Measurements from ENCODE around the gene FBXL17.

The FBXL17 gene

DNA sequence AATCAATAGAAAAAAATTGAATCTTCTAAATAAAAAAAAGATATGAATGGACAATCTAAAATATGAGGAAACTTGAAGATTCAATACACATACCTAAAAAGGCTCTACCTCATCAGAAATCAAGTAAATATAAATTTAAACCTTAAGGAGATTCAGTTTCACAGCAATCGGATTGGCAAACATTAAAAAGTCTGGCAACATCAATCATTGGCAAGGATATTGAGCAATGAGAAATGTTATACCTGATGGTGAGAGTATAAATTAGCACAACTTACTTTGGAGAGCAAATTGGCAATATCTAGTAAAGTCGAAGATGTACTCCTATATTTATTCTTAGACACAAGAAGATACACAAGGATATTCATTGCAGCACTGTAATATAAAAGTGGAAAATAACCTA is 436.8 kb downstream of the FBXL17 start:
- DNase-seq = no peak

DNA sequence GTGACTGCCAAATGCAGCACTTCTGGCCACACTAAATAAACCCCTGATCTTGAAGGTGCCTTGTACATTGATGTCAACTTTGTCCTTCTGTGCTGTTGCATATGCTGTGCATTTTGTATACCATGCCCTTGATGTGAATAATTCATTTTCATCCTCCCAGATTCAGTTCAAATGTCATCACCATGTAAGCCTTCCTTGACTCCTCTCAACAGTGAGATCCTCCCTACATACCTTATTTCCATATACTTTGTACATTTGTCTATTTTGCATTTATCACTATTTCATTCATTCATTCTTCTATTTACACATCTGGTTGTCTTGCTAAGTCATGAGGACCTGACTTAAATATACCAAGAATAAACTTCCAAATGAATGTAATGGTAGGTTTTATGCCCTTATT is 438.0 kb downstream of the FBXL17 start:
- DNase-seq = no peak

GRCh38 chr5:107941036-107941435 is 440.9 kb downstream of the FBXL17 start:
- DNase-seq = no peak

- DNase-seq = no peak
Observed at GRCh38 chr5:107937651-107938355, 444.1 kb downstream of the FBXL17 start.

- DNase-seq = no peak
Observed at GRCh38 chr5:107937204-107937603, 444.7 kb downstream of the FBXL17 start.

DNA sequence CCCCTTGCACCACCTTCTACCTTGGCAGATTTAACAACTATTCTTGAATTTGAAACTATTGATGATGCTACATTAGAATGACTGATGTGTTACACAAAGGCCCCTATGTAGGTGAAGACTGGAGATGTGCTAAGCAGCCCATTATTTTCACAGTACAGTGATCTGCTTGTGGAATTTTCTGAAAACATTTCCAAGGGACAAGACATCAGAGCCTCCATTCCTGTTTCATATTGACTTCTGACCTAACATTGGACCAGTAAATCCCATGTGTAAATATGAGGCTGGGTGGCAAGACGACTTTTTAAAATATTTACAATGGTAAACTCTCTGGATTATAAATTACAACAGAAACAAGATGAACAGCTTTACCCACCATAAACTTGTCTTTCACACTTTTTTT is 445.4 kb downstream of the FBXL17 start:
- DNase-seq = no peak

DNA sequence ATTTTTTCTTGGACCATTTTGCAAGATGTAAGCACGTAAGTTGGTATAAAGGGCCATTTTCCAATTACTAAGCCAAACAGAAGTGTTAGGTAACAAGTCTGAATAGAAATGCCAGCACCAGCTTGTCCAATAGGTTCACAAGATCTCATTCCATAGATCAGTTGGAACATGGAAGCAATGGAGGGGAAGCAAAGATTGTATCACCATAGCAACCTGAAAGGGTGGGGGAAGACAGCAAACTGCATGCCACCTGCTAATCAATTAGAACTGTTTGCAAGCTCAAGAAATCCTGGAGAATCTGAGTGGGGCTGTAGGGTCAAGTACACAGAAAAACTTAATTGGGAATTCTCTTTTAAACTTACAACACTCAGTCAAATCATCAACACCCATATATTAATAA is 446.3 kb downstream of the FBXL17 start:
- DNase-seq = no peak

DNA sequence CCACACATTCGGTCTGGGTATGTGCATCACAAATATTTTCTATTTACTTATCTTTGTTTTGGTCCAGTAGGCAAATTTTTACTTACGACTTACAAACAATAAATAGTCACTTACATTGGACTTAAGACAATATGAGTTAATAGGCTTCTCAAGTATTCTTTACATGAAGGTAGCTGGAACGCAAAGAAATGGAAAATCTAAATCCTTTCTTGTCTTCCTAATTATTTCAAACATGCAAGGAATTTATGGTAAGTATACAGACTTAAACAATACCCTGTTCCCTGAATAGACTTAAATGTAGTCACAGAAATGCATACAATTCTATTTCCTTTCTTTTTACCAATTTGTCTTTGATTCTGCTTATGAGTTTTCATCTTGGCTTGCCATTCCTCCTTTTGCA is 448.6 kb downstream of the FBXL17 start:
- no peak for DNase-seq

DNA sequence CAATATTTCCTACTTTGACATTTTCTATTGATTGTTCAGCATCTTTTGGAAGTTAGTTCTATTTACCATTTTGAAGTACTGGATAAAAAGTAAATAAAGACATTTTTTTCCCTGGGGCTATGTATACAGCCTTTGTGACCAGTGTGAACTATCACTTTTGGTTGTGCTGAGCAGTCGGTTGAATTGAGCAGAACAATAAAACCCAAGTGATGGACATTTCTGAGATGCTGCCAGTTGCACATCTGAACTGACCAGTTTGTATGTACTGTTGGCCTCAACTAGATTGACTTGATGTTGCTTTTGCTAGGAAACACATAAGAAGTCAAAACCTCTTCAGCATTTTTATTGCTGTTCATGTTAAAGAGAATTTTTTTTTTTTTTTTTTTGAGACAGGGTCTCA is 451.0 kb downstream of the FBXL17 start:
- DNase-seq = no peak

GRCh38 chr5:107930092-107930491 is 451.8 kb downstream of the FBXL17 start:
- DNase-seq = no peak

GRCh38 chr5:107929080-107929479 is 452.8 kb downstream of the FBXL17 start:
- no peak for DNase-seq

GRCh38 chr5:107926121-107926520 is 455.8 kb downstream of the FBXL17 start:
- no peak for DNase-seq

DNA sequence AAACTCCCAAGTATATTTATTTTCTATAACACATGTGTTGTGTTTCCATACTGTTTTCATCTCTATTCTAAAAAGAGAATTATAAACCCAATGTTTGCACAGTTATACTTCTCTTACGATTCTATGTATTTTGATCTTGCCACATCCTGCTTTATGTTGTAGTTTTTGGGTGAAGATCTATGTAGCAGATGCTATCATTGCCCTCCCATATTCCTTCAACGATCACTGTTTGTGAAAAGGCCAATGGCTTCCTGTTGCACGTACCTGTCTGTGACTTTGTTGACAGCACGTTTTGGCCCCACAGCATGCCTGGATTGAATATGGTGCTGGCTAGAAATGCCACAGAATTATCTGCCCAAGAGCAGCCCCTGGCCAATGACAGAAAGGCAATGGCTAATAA is 456.7 kb downstream of the FBXL17 start:
- DNase-seq = no peak

DNA sequence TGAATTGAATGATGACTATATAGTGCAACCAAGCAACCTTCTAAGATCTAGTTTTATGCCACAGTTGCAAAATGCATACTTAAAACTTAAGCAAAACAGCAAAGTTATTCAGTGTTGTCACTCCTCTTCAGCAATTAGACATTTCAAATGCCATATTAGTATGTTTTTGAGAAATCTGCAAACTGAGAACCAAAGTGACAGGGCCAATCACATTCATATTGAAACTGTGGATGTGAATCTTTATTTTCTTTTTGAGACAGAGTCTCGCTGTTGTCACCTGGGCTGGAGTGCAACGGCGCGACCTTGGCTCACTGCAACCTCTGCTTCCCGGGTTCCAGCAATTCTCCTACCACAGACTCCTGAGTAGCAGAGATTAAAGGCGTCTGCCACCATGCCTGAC is 461.9 kb downstream of the FBXL17 start:
- no peak for DNase-seq

GRCh38 chr5:107919361-107919760 is 462.5 kb downstream of the FBXL17 start:
- no peak for DNase-seq

- DNase-seq = no peak
Observed at GRCh38 chr5:107917983-107918382, 463.9 kb downstream of the FBXL17 start.

- DNase-seq = no peak
Observed at GRCh38 chr5:107916731-107917725, 464.9 kb downstream of the FBXL17 start.

DNA sequence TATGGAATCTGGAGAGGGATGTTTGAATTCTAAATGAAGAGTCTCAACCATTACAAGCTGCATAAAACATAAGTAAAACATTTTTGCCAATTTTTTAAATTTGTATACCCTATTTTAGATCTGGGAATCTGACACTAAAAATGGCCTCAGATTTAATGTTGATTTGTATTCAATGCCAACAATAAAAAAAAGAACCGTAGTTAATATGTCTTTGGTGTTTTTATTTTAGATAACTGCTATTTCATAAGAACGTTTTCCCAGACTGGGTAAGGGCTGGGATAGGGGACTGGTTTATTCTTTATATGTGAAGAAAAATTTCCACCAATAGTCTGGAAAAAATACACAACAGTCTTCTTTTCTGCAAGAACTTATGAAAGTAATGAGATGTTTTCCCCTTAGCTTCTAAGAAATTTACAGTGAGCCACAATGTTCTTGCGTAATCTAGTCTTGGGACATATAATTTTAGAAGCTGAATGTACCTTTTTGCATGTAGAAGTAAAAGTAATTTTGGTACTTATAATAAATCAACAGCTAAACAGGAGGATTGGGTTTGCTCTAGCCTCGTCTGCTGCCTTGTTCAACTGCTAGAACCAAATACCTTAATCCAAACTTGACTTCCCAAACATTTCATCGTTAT is 466.6 kb downstream of the FBXL17 start:
- no peak for DNase-seq

- no peak for DNase-seq
Observed at GRCh38 chr5:107913494-107913893, 468.4 kb downstream of the FBXL17 start.

DNA sequence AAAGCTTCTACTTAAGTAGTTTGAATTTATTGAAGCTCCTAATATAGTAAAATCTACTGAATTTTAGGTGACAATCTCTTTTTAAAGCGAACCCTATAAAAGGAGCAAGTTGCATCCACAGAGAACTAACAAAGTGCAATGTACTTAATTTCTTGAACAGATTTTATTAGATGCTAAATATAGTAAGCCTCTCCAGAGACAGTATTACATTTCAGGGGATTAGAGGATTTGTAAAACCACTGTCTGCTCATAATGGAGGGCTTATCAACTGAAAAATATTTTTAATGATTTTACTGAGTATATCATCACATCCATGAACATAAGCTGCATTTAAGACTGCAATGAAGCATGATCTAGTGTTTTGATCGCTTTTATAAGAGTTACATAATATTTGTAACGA is 481.2 kb downstream of the FBXL17 start:
- DNase-seq = no peak

- no peak for DNase-seq
Observed at GRCh38 chr5:107894361-107894760, 487.5 kb downstream of the FBXL17 start.

DNA sequence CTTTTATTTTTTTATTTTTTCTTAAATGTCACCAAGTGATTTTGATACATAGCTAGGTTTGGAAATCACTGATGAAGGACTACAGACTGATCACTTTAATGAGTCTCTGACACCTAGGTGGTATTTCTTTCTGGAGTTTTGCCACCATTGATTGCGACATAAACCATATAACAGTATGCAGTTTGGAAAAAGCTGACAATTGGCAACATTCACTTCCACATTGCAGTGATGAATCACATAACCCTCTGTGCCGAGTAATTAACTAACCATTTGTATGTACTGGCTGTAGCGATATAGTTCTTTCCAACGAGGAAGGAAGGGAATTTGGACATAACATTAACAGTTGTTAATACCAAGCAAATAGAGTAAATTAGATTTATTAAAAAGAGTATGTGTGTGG is 488.3 kb downstream of the FBXL17 start:
- no peak for DNase-seq

DNA sequence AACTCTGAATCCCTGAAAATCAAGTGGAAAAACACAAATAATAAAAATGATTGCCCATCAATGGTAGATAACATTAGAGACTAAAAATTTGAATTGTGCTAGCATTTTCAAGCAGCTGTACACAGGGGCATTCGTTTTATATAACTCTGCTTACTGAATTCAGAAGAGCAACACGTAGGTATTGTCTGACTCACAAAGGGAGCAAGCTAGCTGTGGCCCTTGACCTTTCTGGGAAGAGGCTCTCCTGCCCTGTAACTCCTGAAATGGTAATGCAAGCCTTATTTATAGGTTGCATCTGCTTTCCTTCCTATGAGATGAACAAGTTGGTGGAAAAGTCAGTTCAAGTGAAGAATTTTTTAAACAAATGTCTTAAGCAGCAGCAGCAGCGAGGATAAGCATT is 492.5 kb downstream of the FBXL17 start:
- no peak for DNase-seq

GRCh38 chr5:107888541-107888940 is 493.4 kb downstream of the FBXL17 start:
- DNase-seq = no peak

Measured in NCI-H1092 treated with DMSO at 0.1 percent for 48 hours (cell line).